Trophoblast cell (in vitro differentiated cells and primary cell): ENCODE measurements around the gene ERBB4.

Source experiments
- DNase-seq, 2 donors: peaks; one replicate each; pipeline ENCODE4 v3.0.0-alpha.2; 2016
- H2AFZ ChIP-seq: 2 replicates; pipeline ENCODE4 v1.6.1; 2013; ENCODE audit warnings: low read length, moderate library complexity, mild to moderate bottlenecking; ENCODE audit not compliant: insufficient read depth, poor library complexity
- H2AK5ac ChIP-seq: 2 replicates; pipeline ENCODE4 v1.6.1; 2013; ENCODE audit warnings: mild to moderate bottlenecking, low read length
- H2BK120ac ChIP-seq: 2 replicates; pipeline ENCODE4 v1.6.1; 2013; ENCODE audit warnings: low read length, mild to moderate bottlenecking, moderate library complexity; ENCODE audit not compliant: insufficient read depth, poor library complexity
- H2BK12ac ChIP-seq: 2 replicates; pipeline ENCODE4 v1.6.1; 2013; ENCODE audit warnings: mild to moderate bottlenecking, low read length, moderate library complexity
- H2BK5ac ChIP-seq: 2 replicates; pipeline ENCODE4 v1.6.1; 2013; ENCODE audit warnings: low read length, low read depth, moderate library complexity, mild to moderate bottlenecking; ENCODE audit not compliant: poor library complexity
- H3K14ac ChIP-seq: 2 replicates; pipeline ENCODE4 v1.6.1; 2013; ENCODE audit warnings: mild to moderate bottlenecking, low read length
- H3K18ac ChIP-seq: 2 replicates; pipeline ENCODE4 v1.6.1; 2013; ENCODE audit warnings: mild to moderate bottlenecking, low read length
- H3K23ac ChIP-seq: 2 replicates; pipeline ENCODE4 v1.6.1; 2013; ENCODE audit warnings: low read length
- H3K27ac ChIP-seq: 2 replicates; pipeline ENCODE4 v1.5.1; 2013; ENCODE audit warnings: low read depth, mild to moderate bottlenecking, inconsistent platforms, low read length, moderate library complexity
- H3K27me3 ChIP-seq: 2 replicates; pipeline ENCODE4 v1.6.1; 2013; ENCODE audit warnings: inconsistent platforms, mild to moderate bottlenecking, low read length, moderate library complexity; ENCODE audit not compliant: insufficient read depth
- H3K36me3 ChIP-seq, 2 experiments: 1 replicate in 1 of 2; 2 replicates in 1 of 2; pipeline ENCODE4 v1.6.1; 2013; ENCODE audit warnings: low read length in 2 of 2, mild to moderate bottlenecking in 2 of 2, moderate library complexity in 1 of 2; ENCODE audit not compliant: insufficient read depth in 2 of 2, control insufficient read depth in 1 of 2
- H3K4ac ChIP-seq: 2 replicates; pipeline ENCODE4 v1.6.1; 2013; ENCODE audit warnings: low read depth, mild to moderate bottlenecking, low read length, moderate library complexity
- H3K4me1 ChIP-seq, 2 experiments: 1 replicate in 1 of 2; 2 replicates in 1 of 2; pipeline ENCODE4 v1.6.1; 2013; ENCODE audit warnings: low read length in 2 of 2, mild to moderate bottlenecking in 2 of 2, moderate library complexity in 1 of 2; ENCODE audit not compliant: insufficient read depth in 2 of 2, control insufficient read depth in 1 of 2
- H3K4me2 ChIP-seq: 2 replicates; pipeline ENCODE4 v1.6.1; 2013; ENCODE audit warnings: inconsistent platforms, mild to moderate bottlenecking, low read length, moderate library complexity
- H3K4me3 ChIP-seq: 2 replicates; pipeline ENCODE4 v1.5.1; 2013; ENCODE audit warnings: mild to moderate bottlenecking, low read depth, low read length, inconsistent platforms
- H3K79me1 ChIP-seq: one replicate; pipeline ENCODE4 v1.6.1; 2013; ENCODE audit warnings: low read length
- H3K79me2 ChIP-seq: 2 replicates; pipeline ENCODE4 v1.6.1; 2013; ENCODE audit warnings: low read length, mild to moderate bottlenecking; ENCODE audit not compliant: control insufficient read depth, insufficient read depth, poor library complexity
- H3K9ac ChIP-seq: 2 replicates; pipeline ENCODE4 v1.6.1; 2013; ENCODE audit warnings: mild to moderate bottlenecking, low read length
- H3K9me3 ChIP-seq: 2 replicates; pipeline ENCODE4 v1.6.1; 2013; ENCODE audit warnings: low read depth, mild to moderate bottlenecking, control low read depth, inconsistent platforms, low read length; ENCODE audit not compliant: insufficient read depth
- H4K12ac ChIP-seq: 2 replicates; pipeline ENCODE4 v1.6.1; 2013; ENCODE audit warnings: low read depth, mild to moderate bottlenecking, low read length, moderate library complexity
- H4K8ac ChIP-seq: 2 replicates; pipeline ENCODE4 v1.6.1; 2013; ENCODE audit warnings: low read depth, mild to moderate bottlenecking, low read length, moderate library complexity
- H4K91ac ChIP-seq: one replicate; pipeline ENCODE4 v1.6.1; 2013; ENCODE audit warnings: low read depth, mild to moderate bottlenecking, low read length, moderate library complexity
- WGBS: extraction: QIAGEN DNeasy Blood & Tissue Kit; methylation state at CpG from one replicate; pipeline ENCODE4 v1.1.7; 2013; ENCODE audit warnings: missing lambda C conversion rate; ENCODE audit not compliant: insufficient read length, insufficient coverage; ENCODE audit errors: extremely low coverage; 5-methylcytosine and 5-hydroxymethylcytosine counted together

ERBB4 gene

GRCh38 chr2:211845338-211846035 lies 693.1 kb downstream of the ERBB4 start:
- H3K14ac ChIP-seq: no peak overlapping the region
- no peak for DNase-seq
- H3K4me2 ChIP-seq: no peak overlapping the region
- no peak overlapping the region for H3K4me3 ChIP-seq
- no peak overlapping the region for H4K91ac ChIP-seq
- no peaks in the 10 kb centered on the region for H3K79me2 ChIP-seq
- H3K4ac ChIP-seq: no peak overlapping the region
- no peak overlapping the region for H4K8ac ChIP-seq
- no peak overlapping the region for H3K9ac ChIP-seq
- no peak overlapping the region for H2AFZ ChIP-seq
- no peak overlapping the region for H3K18ac ChIP-seq
- H2BK120ac ChIP-seq: no peak overlapping the region
- H3K36me3 ChIP-seq: no peaks in the 10 kb centered on the region
- no peaks in the 10 kb centered on the region for H3K9me3 ChIP-seq
- H2AK5ac ChIP-seq: no peak overlapping the region
- H2BK5ac ChIP-seq: no peak overlapping the region
- no peak overlapping the region for H2BK12ac ChIP-seq
- no peaks in the 10 kb centered on the region for H3K79me1 ChIP-seq
- H3K23ac ChIP-seq: no peak overlapping the region
- no peak overlapping the region for H3K27ac ChIP-seq
- no peak overlapping the region for H4K12ac ChIP-seq
- no CpG with 5 or more reads among the region's 3 CpGs for WGBS
- no peaks in the 10 kb centered on the region for H3K4me1 ChIP-seq
- no peaks in the 10 kb centered on the region for H3K27me3 ChIP-seq

GRCh38 chr2:211837706-211838105 lies 700.9 kb downstream of the ERBB4 start:
- Histone ChIP-seq H2BK120ac (no peak overlapping the region), H3K9ac (no peak overlapping the region), H4K12ac (no peak overlapping the region), H3K27ac (no peak overlapping the region), H4K8ac (no peak overlapping the region), H3K14ac (no peak overlapping the region), H3K27me3 (no peaks in the 10 kb centered on the region), H4K91ac (no peak overlapping the region), H3K36me3 (no peaks in the 10 kb centered on the region), H3K4me1 (no peaks in the 10 kb centered on the region), H3K4ac (no peak overlapping the region), H3K18ac (no peak overlapping the region), H2BK12ac (no peak overlapping the region), H3K79me1 (no peaks in the 10 kb centered on the region), H2AFZ (no peak overlapping the region), H3K9me3 (no peaks in the 10 kb centered on the region), H2BK5ac (no peak overlapping the region), H3K4me3 (no peak overlapping the region), H3K4me2 (no peak overlapping the region), H2AK5ac (no peak overlapping the region), H3K23ac (no peak overlapping the region), H3K79me2 (no peaks in the 10 kb centered on the region)
- WGBS: no CpG with 5 or more reads among the region's 2 CpGs
- DNase-seq: no peak

GRCh38 chr2:211837206-211837605 lies 701.4 kb downstream of the ERBB4 start:
- H3K79me2 ChIP-seq: no peaks in the 10 kb centered on the region
- H3K27me3 ChIP-seq: no peaks in the 10 kb centered on the region
- DNase-seq: no peak
- no peak overlapping the region for H3K27ac ChIP-seq
- no peak overlapping the region for H4K8ac ChIP-seq
- no peak overlapping the region for H4K12ac ChIP-seq
- WGBS: no CpG with 5 or more reads among the region's 3 CpGs
- H3K14ac ChIP-seq: no peak overlapping the region
- H3K4me3 ChIP-seq: no peak overlapping the region
- H3K9me3 ChIP-seq: no peaks in the 10 kb centered on the region
- no peak overlapping the region for H3K4me2 ChIP-seq
- H2BK12ac ChIP-seq: no peak overlapping the region
- H4K91ac ChIP-seq: no peak overlapping the region
- H2AFZ ChIP-seq: no peak overlapping the region
- no peak overlapping the region for H3K23ac ChIP-seq
- no peak overlapping the region for H3K18ac ChIP-seq
- no peaks in the 10 kb centered on the region for H3K79me1 ChIP-seq
- H2BK120ac ChIP-seq: no peak overlapping the region
- no peak overlapping the region for H2AK5ac ChIP-seq
- H3K36me3 ChIP-seq: no peaks in the 10 kb centered on the region
- no peaks in the 10 kb centered on the region for H3K4me1 ChIP-seq
- no peak overlapping the region for H2BK5ac ChIP-seq
- H3K4ac ChIP-seq: no peak overlapping the region
- H3K9ac ChIP-seq: no peak overlapping the region

GRCh38 chr2:211836409-211836808 lies 702.2 kb downstream of the ERBB4 start:
- Histone ChIP-seq H4K91ac (no peak overlapping the region), H2AK5ac (no peak overlapping the region), H3K4me2 (no peak overlapping the region), H3K4me1 (no peaks in the 10 kb centered on the region), H2BK5ac (no peak overlapping the region), H3K4me3 (no peak overlapping the region), H3K23ac (no peak overlapping the region), H2BK12ac (no peak overlapping the region), H3K27ac (no peak overlapping the region), H3K9me3 (no peaks in the 10 kb centered on the region), H3K14ac (no peak overlapping the region), H2BK120ac (no peak overlapping the region), H3K9ac (no peak overlapping the region), H3K4ac (no peak overlapping the region), H3K18ac (no peak overlapping the region), H4K12ac (no peak overlapping the region), H3K79me1 (no peaks in the 10 kb centered on the region), H2AFZ (no peak overlapping the region), H3K36me3 (no peaks in the 10 kb centered on the region), H4K8ac (no peak overlapping the region), H3K27me3 (no peaks in the 10 kb centered on the region), H3K79me2 (no peaks in the 10 kb centered on the region)
- no CpG with 5 or more reads among the region's 3 CpGs for WGBS
- no peak for DNase-seq
